GM19239 (cell line): ENCODE data around the gene RUFY2.
"Not testable (repeated sequence)": the region's sequence is repeated elsewhere in the genome, so short reads cannot be mapped to it uniquely, and the experiment has no call there.

Source experiments
- DNase-seq: peaks from one replicate; pipeline ENCODE4 v3.0.0; 2011; ENCODE audit warnings: low spot score; ENCODE audit not compliant: insufficient read length
- FAIRE-seq: peaks from 2 replicates; lab custom pipeline; 2011; peaks lifted over from hg19 to GRCh38; lab: Jason Lieb, UNC

RUFY2 gene

GRCh38 chr10:68330852-68331454 is 76.1 kb downstream of the RUFY2 start:
- DNase-seq = no peak
- FAIRE-seq = no peak

GRCh38 chr10:68329506-68329861 is 77.6 kb downstream of the RUFY2 start:
- no peak for DNase-seq
- FAIRE-seq = no peak

- FAIRE-seq (no peak), DNase-seq (no peak)
Observed at GRCh38 chr10:68327889-68328786, 78.9 kb downstream of the RUFY2 start.

GRCh38 chr10:68324396-68324795 is 82.7 kb downstream of the RUFY2 start:
- not testable (repeated sequence) for FAIRE-seq, DNase-seq

- no peak for DNase-seq
- FAIRE-seq = no peak
Observed at GRCh38 chr10:68318331-68319059, 88.6 kb downstream of the RUFY2 start.

- DNase-seq (no peak), FAIRE-seq (no peak)
Observed at GRCh38 chr10:68315582-68315981, 91.5 kb downstream of the RUFY2 start.

GRCh38 chr10:68314930-68315329 is 92.1 kb downstream of the RUFY2 start:
- DNase-seq, FAIRE-seq: not testable (repeated sequence)

GRCh38 chr10:68310531-68310930 is 96.5 kb downstream of the RUFY2 start:
- DNase-seq (no peak), FAIRE-seq (no peak)

GRCh38 chr10:68305854-68306253 is 101.2 kb downstream of the RUFY2 start:
- DNase-seq (no peak), FAIRE-seq (no peak)

- DNase-seq (no peak), FAIRE-seq (no peak)
Observed at GRCh38 chr10:68303849-68304412, 103.1 kb downstream of the RUFY2 start.

- no peak for FAIRE-seq
- no peak for DNase-seq
Observed at GRCh38 chr10:68302871-68303270, 104.2 kb downstream of the RUFY2 start.

GRCh38 chr10:68302503-68302823 is 104.6 kb downstream of the RUFY2 start:
- FAIRE-seq (no peak), DNase-seq (no peak)

- peak; percentile 68 for FAIRE-seq
Observed at GRCh38 chr10:68301790-68302502, 105.1 kb downstream of the RUFY2 start.

GRCh38 chr10:68301301-68301700 is 105.8 kb downstream of the RUFY2 start:
- DNase-seq = no peak
- FAIRE-seq = no peak

More at GRCh38 chr10:68301790-68302502, 105.1 kb downstream of the RUFY2 start:
- DNase-seq = no peak

GRCh38 chr10:68296843-68297663 is 110.0 kb downstream of the RUFY2 start:
- DNase-seq (no peak), FAIRE-seq (no peak)
